DND-41 (cell line): ENCODE results near the gene TMEM117.
"Not testable (repeated sequence)": the region's sequence is repeated elsewhere in the genome, so short reads cannot be mapped to it uniquely, and the experiment has no call there.

Experiments
- ATAC-seq: fragments of 200-7000 bp; cut with Tn5 transposase; 3 replicates; pipeline ENCODE4 v1.9.1; 2021; ENCODE audit warnings: low read depth; ENCODE audit not compliant: insufficient read depth
- DNase-seq: peaks from one replicate; pipeline ENCODE4 v3.0.0-alpha.2; 2020
- H2AFZ ChIP-seq: 2 replicates; pipeline ENCODE4 v1.6.0; 2012; ENCODE audit warnings: low read depth, low read length
- H3K27ac ChIP-seq: 2 replicates; pipeline ENCODE4 v1.5.1; 2012; ENCODE audit warnings: low read length, inconsistent platforms
- H3K27me3 ChIP-seq: fragments of 200-600 bp; sonication (generic); 2 replicates; pipeline ENCODE4 v1.6.0; 2012; ENCODE audit warnings: low read length, mild to moderate bottlenecking, inconsistent platforms; ENCODE audit not compliant: insufficient read depth, poor library complexity
- H3K36me3 ChIP-seq: 2 replicates; pipeline ENCODE4 v1.5.1; 2012; ENCODE audit warnings: low read length, inconsistent platforms; ENCODE audit not compliant: insufficient read depth
- H3K4me1 ChIP-seq: 2 replicates; pipeline ENCODE4 v1.5.1; 2012; ENCODE audit warnings: mild to moderate bottlenecking, low read length; ENCODE audit not compliant: insufficient read depth
- H3K4me2 ChIP-seq: 2 replicates; pipeline ENCODE4 v1.6.0; 2012; ENCODE audit warnings: mild to moderate bottlenecking, moderate library complexity, low read length, inconsistent platforms; ENCODE audit not compliant: insufficient read depth
- H3K4me3 ChIP-seq, 2 experiments: fragments of 200-600 bp in 1 of 2; shearing (Covaris generic) in 1 of 2; 2 replicates each; pipeline ENCODE4 v1.5.1; 2012 to 2016; ENCODE audit warnings: inconsistent platforms in 2 of 2, low read length in 2 of 2, mild to moderate bottlenecking in 2 of 2, low read depth in 1 of 2, moderate library complexity in 1 of 2
- H3K79me2 ChIP-seq: 2 replicates; pipeline ENCODE4 v1.6.0; 2012; ENCODE audit warnings: low read length, inconsistent platforms; ENCODE audit not compliant: insufficient read depth
- H3K9ac ChIP-seq: 2 replicates; pipeline ENCODE4 v1.6.0; 2012; ENCODE audit warnings: low read depth, mild to moderate bottlenecking, inconsistent platforms, low read length, moderate library complexity
- H3K9me3 ChIP-seq: 2 replicates; pipeline ENCODE4 v1.5.1; 2012; ENCODE audit warnings: low read length, moderate library complexity, mild to moderate bottlenecking, inconsistent platforms; ENCODE audit not compliant: insufficient read depth, severe bottlenecking
- H4K20me1 ChIP-seq: 2 replicates; pipeline ENCODE4 v1.6.0; 2012; ENCODE audit warnings: low read length; ENCODE audit not compliant: insufficient read depth
- CTCF ChIP-seq: IDR thresholded peaks from 2 replicates; pipeline ENCODE4 v1.5.1; 2012; ENCODE audit warnings: borderline replicate concordance, low read length, moderate library complexity, mild to moderate bottlenecking; ENCODE audit not compliant: poor library complexity, severe bottlenecking; ENCODE audit errors: extremely low read depth
- EZH2 ChIP-seq: IDR thresholded peaks from 3 replicates; pipeline ENCODE4 v1.6.1; 2012; ENCODE audit warnings: borderline replicate concordance, low read depth, mild to moderate bottlenecking, moderate library complexity, low read length, inconsistent platforms; ENCODE audit not compliant: severe bottlenecking

The TMEM117 gene

DNA sequence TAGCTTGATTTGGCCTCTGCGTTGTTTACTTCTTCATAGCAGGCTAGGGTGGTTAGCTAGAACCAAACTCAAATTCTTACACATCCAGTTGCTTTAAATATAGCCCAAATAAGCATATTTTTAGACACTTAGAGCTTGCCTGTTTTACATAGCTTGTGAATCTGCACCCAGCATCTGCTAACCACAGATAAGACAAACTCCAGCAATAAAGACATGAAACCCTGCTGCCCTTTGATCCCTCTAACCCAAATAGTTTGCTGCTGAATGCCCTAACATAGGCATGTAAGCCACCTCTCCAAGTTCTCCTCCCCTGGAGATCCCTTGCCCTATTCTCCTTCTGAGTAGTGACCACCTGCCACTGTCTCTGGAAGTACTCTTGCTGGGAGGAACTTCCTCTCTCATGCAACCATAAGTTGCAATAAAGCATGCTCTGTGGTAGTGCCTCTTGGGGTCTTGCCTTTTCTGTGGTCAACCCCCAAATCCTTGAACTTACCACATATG lies 185.6 kb downstream of the TMEM117 start:
- no peak for DNase-seq
- Histone ChIP-seq H4K20me1 (no peaks in the 10 kb centered on the region), H3K4me2 (no peak overlapping the region), H2AFZ (no peak overlapping the region), H3K79me2 (no peaks in the 10 kb centered on the region), H3K27ac (no peak overlapping the region), H3K9me3 (no peaks in the 10 kb centered on the region), H3K36me3 (no peaks in the 10 kb centered on the region), H3K27me3 (no peaks in the 10 kb centered on the region), H3K9ac (no peak overlapping the region), H3K4me3 (no peak overlapping the region), H3K4me1 (no peaks in the 10 kb centered on the region)
- no peak for TF ChIP-seq EZH2
- TF ChIP-seq CTCF = no peak
- no peak for ATAC-seq

GRCh38 chr12:44025499-44025898 lies 189.6 kb downstream of the TMEM117 start:
- ATAC-seq (no peak), DNase-seq (no peak)
- Histone ChIP-seq H2AFZ (no peak overlapping the region), H3K79me2 (no peaks in the 10 kb centered on the region), H3K9me3 (no peaks in the 10 kb centered on the region), H3K27ac (no peak overlapping the region), H3K4me2 (no peak overlapping the region), H3K4me1 (no peaks in the 10 kb centered on the region), H4K20me1 (no peaks in the 10 kb centered on the region), H3K27me3 (no peaks in the 10 kb centered on the region), H3K9ac (no peak overlapping the region), H3K4me3 (no peak overlapping the region), H3K36me3 (no peaks in the 10 kb centered on the region)
- TF ChIP-seq CTCF (no peak), EZH2 (no peak)

DNA sequence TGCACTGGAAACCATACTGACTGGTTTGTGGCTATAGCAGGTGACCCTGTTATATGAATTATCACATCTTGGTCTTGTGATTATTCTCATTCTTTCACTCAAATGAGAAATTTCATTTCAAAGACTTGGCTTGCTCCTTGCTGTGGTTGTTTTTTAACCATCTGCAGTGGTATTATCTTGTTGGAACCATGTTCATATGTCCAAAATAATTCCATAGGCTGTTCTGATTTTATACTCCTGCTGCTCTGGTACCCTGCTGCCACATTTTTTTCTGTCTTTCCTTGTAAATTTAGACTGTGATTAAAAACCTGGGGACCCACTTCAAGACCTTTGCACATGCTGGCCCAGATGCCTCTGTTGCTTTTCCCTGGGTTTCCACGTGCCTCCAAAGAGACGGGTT lies 190.2 kb downstream of the TMEM117 start:
- H3K9me3 ChIP-seq = peaks cover 2% of the 10 kb centered on the region
- no peaks in the 10 kb centered on the region for H3K27me3 ChIP-seq
- no peaks in the 10 kb centered on the region for H4K20me1 ChIP-seq
- H3K27ac ChIP-seq = no peak overlapping the region
- H3K36me3 ChIP-seq = no peaks in the 10 kb centered on the region
- ATAC-seq (no peak), DNase-seq (no peak)
- TF ChIP-seq CTCF (no peak), EZH2 (no peak)
- no peak overlapping the region for H3K4me3 ChIP-seq
- H3K4me1 ChIP-seq = no peaks in the 10 kb centered on the region
- H3K4me2 ChIP-seq = no peak overlapping the region
- H3K9ac ChIP-seq = no peak overlapping the region
- no peak overlapping the region for H2AFZ ChIP-seq
- no peaks in the 10 kb centered on the region for H3K79me2 ChIP-seq

DNA sequence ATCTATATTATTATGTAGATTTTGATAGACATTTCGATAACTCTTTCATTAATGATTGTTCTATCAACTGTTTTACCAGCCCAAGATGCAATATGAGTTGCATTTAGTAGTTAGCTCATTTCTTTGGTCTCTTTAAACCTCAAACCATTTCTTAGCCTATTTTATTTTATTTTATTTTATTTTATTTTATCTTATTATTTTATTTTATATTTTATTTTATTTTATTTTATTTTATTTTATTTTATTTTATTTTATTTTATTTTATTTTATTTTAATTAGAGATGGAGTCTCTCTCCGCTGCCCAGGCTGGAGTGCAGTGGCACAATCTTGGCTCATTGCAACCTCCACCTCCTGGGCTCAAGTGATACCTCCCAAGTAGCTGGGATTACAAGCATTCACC lies 191.0 kb downstream of the TMEM117 start:
- not testable (repeated sequence) for H3K9ac ChIP-seq, H3K79me2 ChIP-seq, H3K4me3 ChIP-seq, ATAC-seq, DNase-seq, H3K27me3 ChIP-seq, H3K4me1 ChIP-seq, H3K27ac ChIP-seq, H2AFZ ChIP-seq, H3K36me3 ChIP-seq, H3K4me2 ChIP-seq, H4K20me1 ChIP-seq
- peaks cover 10% of the 10 kb centered on the region for H3K9me3 ChIP-seq
